Measurements from ENCODE around the gene TNS4. TPM values are rescaled to one million over a fixed set of nuclear protein-coding genes. Genes with fewer than 3 reads are reported as not detected.

The TNS4 gene
- total and polyA plus RNA-seq, 9 of the 15 experiments (the other 6 are each of a cell fraction or from before 2014, with no cell fraction given) = 0.04 to 0.73 (median 0.24) TPM; not detected in 1

GRCh38 chr17:40440166-40440565 is 61.3 kb downstream of the TNS4 start:
- in situ Hi-C loops (cut with MboI) = no loop called here
- H3K9me1 ChIP-seq (ENCODE audit: control insufficient read depth, insufficient read depth, low read length) = no peaks in the 10 kb centered on the region
- no peak for ATAC-seq
- TF ChIP-seq HDGF (IDR thresholded peaks at IDR 0.05) = no peak
- TF ChIP-seq MECOM (CRISPR knock-in tag; IDR thresholded peaks at IDR 0.05) = no peak
- TF ChIP-seq ZNF639 (CRISPR knock-in tag; conservative IDR thresholded peaks at IDR 0.05 in 1 of 2, IDR thresholded peaks at IDR 0.05 in 1 of 2) = no peak
- no peak for TF ChIP-seq CBX5 (IDR thresholded peaks at IDR 0.05; ENCODE audit: borderline replicate concordance, low read depth)
- no peak for TF ChIP-seq NFE2 (IDR thresholded peaks at IDR 0.05; ENCODE audit: low read depth)
- TF ChIP-seq BRD9 (IDR thresholded peaks at IDR 0.05; ENCODE audit: low read depth, partially characterized antibody) = no peak
- TF ChIP-seq EP300 (IDR thresholded peaks at IDR 0.05; ENCODE audit: low read length) = no peak
- TF ChIP-seq GATAD2A (IDR thresholded peaks at IDR 0.05) = no peak
- TF ChIP-seq PYGO2 (tag; IDR thresholded peaks at IDR 0.05) = no peak
- no peak for TF ChIP-seq E2F5 (CRISPR knock-in tag; IDR thresholded peaks at IDR 0.05)
- TF ChIP-seq SRSF7 (optimal IDR thresholded peaks at IDR 0.05; ENCODE audit: low read depth, low read length) = no peak
- TF ChIP-seq FOXP4 (CRISPR knock-in tag; IDR thresholded peaks at IDR 0.05; ENCODE audit: borderline replicate concordance) = no peak
- no peak for TF ChIP-seq ZNF785 (CRISPR knock-in tag; IDR thresholded peaks at IDR 0.05)
- no peak for TF ChIP-seq ZNF23 (CRISPR knock-in tag; IDR thresholded peaks at IDR 0.05)
- no peak for TF ChIP-seq ZBTB34 (CRISPR knock-in tag; IDR thresholded peaks at IDR 0.05)
- ChIA-PET POLR2A (interaction anchor here (1.0 kb wide), 1 partner anchor 93 kb away, joined by 3 read pairs; no protein-coding TSS in a partner anchor), CTCF (ENCODE audit: low intra/inter-chr PET ratio) (interaction anchor here (2.2 to 2.8 kb wide), 2 partner anchors 92 to 120 kb away, joined by 15 to 26 read pairs; no protein-coding TSS in a partner anchor)
- intact Hi-C loops (cut with micrococcal nuclease) = loop anchor here (5.0 kb wide), 2 partner anchors 37 to 83 kb away; no protein-coding TSS in a partner anchor
- no peaks in the 10 kb centered on the region for H3K36me3 ChIP-seq (ENCODE audit: control insufficient read depth, insufficient read depth, low read length)
- BruUV-seq (replicated peaks) = no TSS peak
- H3K9ac ChIP-seq (ENCODE audit: insufficient read depth in 1 of 2, low read depth in 2 of 2, low read length in 2 of 2) = no peak overlapping the region
- H3K79me2 ChIP-seq (ENCODE audit: control insufficient read depth, insufficient read depth, low read length) = peaks cover 16% of the 10 kb centered on the region
- no peak for FAIRE-seq
- peaks cover 29 to 41% of the 10 kb centered on the region in 2 experiments for H3K4me1 ChIP-seq (replicated peaks in 1 of 2; ENCODE audit: control insufficient read depth in 2 of 2, insufficient read depth in 2 of 2, low read length in 2 of 2)
- 70% methylated on average over 4 of the region's 4 CpGs for WGBS (ENCODE audit: insufficient coverage, low coverage, missing lambda C conversion rate)
- DNase-seq (ENCODE audit: extremely low read depth in 1 of 4, low spot score in 3 of 4) = no peak
- H2AFZ ChIP-seq (ENCODE audit: low read depth, low read length) = no peak overlapping the region
- H3K9me3 ChIP-seq (replicated peaks; ENCODE audit: control insufficient read depth, insufficient read depth, low read depth, low read length) = no peaks in the 10 kb centered on the region
- no peak overlapping the region for H3K4me2 ChIP-seq (ENCODE audit: insufficient read depth, low read length)
- H4K20me1 ChIP-seq (replicated peaks; ENCODE audit: control insufficient read depth, insufficient read depth, low read length) = no peaks in the 10 kb centered on the region
- H3K27ac ChIP-seq (ENCODE audit: extremely low read depth, low read depth, low read length) = no peak overlapping the region
- no peak overlapping the region for H3K4me3 ChIP-seq
- no peaks in the 10 kb centered on the region for H3K27me3 ChIP-seq (ENCODE audit: control insufficient read depth in 2 of 2, insufficient read depth in 2 of 2, low read length in 2 of 2)

All from K562 (cell line).